Stomach (tissue), 9 donors: Measurements from ENCODE around the gene TDP1. TPM values are rescaled to one million over a fixed set of nuclear protein-coding genes. Genes with fewer than 3 reads are reported as not detected.

Experiments used
- DNase-seq, 2 donors: peaks; one replicate each; pipeline versions ENCODE4 v3.0.0 to v3.0.0-alpha.2; 2013 to 2019
- H3K27ac ChIP-seq, 5 donors: fragments of 200-600 bp in 4 of 5; sonication (generic) in 4 of 5; one replicate each; pipeline ENCODE4 v1.5.1; 2013 to 2019; ENCODE audit warnings: mild to moderate bottlenecking in 1 of 5, moderate library complexity in 1 of 5
- H3K27me3 ChIP-seq, 3 donors: fragments of 200-600 bp; sonication (generic); one replicate each; pipeline ENCODE4 v1.5.1; 2017 to 2019; ENCODE audit warnings: mixed run types in 1 of 3
- H3K36me3 ChIP-seq, 4 donors: fragments of 200-600 bp; sonication (generic); 1 replicate in 3 of 4; 2 replicates in 1 of 4; pipeline ENCODE4 v1.5.1; 2016 to 2019
- H3K4me1 ChIP-seq, 4 donors: fragments of 200-600 bp; sonication (generic); one replicate each; pipeline ENCODE4 v1.5.1; 2016 to 2019
- H3K4me3 ChIP-seq, 4 donors: fragments of 200-600 bp; sonication (generic) in 3 of 4; one replicate each; pipeline ENCODE4 v1.5.1; 2016 to 2019; ENCODE audit warnings: mild to moderate bottlenecking in 1 of 4
- H3K9me3 ChIP-seq, 4 donors: fragments of 200-600 bp; sonication (generic); one replicate each; pipeline ENCODE4 v1.5.1; 2016 to 2019
- EP300 ChIP-seq: sonication (generic); formaldehyde crosslinking; IDR thresholded peaks from one replicate; pipeline ENCODE4 v1.6.1; 2017; ENCODE audit warnings: antibody characterized with exemption
- POLR2A ChIP-seq, 4 donors: fragments of 450-650 bp; IDR thresholded peaks; one replicate each; pipeline ENCODE4 v1.6.1; 2016; ENCODE audit warnings: antibody characterized with exemption in 4 of 4, control low read depth in 2 of 4, mild to moderate bottlenecking in 1 of 4, moderate library complexity in 1 of 4
- POLR2AphosphoS5 ChIP-seq, 3 donors: sonication (generic); formaldehyde crosslinking; IDR thresholded peaks; one replicate each; pipeline ENCODE4 v1.6.1; 2016; ENCODE audit warnings: antibody characterized with exemption in 3 of 3
- WGBS, 5 donors: extraction: QIAGEN DNeasy Blood & Tissue Kit in 3 of 5; methylation state at CpG; one replicate each; pipeline versions ENCODE4 v1.1.5 to v1.1.7; 2013 to 2018; 5-methylcytosine and 5-hydroxymethylcytosine counted together
- intact Hi-C: fragments of 100-400 bp; cut with DNase I; formaldehyde crosslinking; loops from one replicate; pipeline ENCODE4 v1.15.1; 2023; ENCODE audit warnings: low total_unique reads
- polyA plus RNA-seq, 3 donors: library from polyadenylated mRNA; stranded (reverse); fragments of 200-250 nt; gene quantifications; one replicate each; pipeline ENCODE4 v1.2.3, GENCODE V29; 2013
- total RNA-seq, 5 donors: library from RNA; depleted of rRNA; stranded (reverse); fragments of >200 nt; gene quantifications; one replicate each; pipeline versions ENCODE4 v1.1.0 to v1.2.3, GENCODE V29; 2014 to 2016
- TF ChIP-seq, protein P1 (sequence below), 7 experiments: fragments of 450-650 bp in 4 of 7; fragments of 200-600 bp in 3 of 7; sonication (generic) in 3 of 7; IDR thresholded peaks; one replicate each; pipeline ENCODE4 v1.5.1; 2016 to 2019; ENCODE audit warnings: antibody characterized with exemption in 7 of 7, control low read depth in 2 of 7, mild to moderate bottlenecking in 1 of 7
- donor health status: healthy with polysubstance abuse.
- donor health status: Bipolar disorder and iron deficiency.
- donor health status: healthy.

TDP1 gene
- total and polyA plus RNA-seq, 8 donors = 2.6 to 127 (median 11.8) TPM

DNA sequence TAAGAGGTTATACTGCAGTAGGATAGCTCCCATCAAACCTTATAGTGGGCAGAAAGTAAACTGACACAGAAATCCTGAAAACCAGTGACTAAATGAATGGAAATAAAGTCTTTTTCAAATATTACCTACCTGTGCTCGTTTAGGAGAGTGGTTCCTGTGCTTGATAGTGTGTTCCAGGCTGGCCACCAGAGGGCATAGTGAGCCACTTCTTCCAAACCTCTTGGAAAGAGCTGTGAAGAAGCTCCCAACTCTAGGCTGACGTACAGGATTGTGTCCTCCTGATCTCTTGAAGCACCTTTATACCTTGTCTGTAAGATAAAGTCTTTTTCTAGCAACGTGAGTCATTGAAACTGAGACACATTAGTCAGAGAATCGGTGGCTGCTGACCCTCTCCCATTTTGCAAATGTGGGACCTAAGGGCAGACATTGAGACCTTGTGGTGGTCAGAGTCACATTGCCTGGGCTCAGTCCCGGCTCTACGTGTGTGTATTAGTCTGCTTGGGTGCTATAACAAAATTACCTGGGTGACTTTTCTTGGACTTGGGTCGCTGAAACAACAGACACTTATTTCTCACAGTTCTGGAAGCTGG lies 17.6 kb downstream of the TDP1 start:
- peaks cover 19 to 89% (median 74%) of the 10 kb centered on the region in 4 donors for H3K36me3 ChIP-seq
- TF ChIP-seq POLR2A (IDR thresholded peaks at IDR 0.05) (no peak), EP300 (no peak)
- TF ChIP-seq, protein P1, sequence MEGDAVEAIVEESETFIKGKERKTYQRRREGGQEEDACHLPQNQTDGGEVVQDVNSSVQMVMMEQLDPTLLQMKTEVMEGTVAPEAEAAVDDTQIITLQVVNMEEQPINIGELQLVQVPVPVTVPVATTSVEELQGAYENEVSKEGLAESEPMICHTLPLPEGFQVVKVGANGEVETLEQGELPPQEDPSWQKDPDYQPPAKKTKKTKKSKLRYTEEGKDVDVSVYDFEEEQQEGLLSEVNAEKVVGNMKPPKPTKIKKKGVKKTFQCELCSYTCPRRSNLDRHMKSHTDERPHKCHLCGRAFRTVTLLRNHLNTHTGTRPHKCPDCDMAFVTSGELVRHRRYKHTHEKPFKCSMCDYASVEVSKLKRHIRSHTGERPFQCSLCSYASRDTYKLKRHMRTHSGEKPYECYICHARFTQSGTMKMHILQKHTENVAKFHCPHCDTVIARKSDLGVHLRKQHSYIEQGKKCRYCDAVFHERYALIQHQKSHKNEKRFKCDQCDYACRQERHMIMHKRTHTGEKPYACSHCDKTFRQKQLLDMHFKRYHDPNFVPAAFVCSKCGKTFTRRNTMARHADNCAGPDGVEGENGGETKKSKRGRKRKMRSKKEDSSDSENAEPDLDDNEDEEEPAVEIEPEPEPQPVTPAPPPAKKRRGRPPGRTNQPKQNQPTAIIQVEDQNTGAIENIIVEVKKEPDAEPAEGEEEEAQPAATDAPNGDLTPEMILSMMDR (IDR thresholded peaks at IDR 0.05) = peak in 5 of 7 experiments; percentile 46 to 79 (median 75)
- H3K4me1 ChIP-seq = no peaks in the 10 kb centered on the region
- H3K4me3 ChIP-seq = no peak overlapping the region
- peak; percentile 60 to 87 for DNase-seq
- H3K27me3 ChIP-seq = no peaks in the 10 kb centered on the region
- H3K27ac ChIP-seq = no peak overlapping the region
- WGBS, 5 donors = 58 to 67% (median 62%) methylated on average over 7 of the region's 7 CpGs
- intact Hi-C loops = loop anchor here (10.0 kb wide), 1 partner anchor 261 kb away; no protein-coding TSS in a partner anchor
- no peaks in the 10 kb centered on the region for H3K9me3 ChIP-seq

DNA sequence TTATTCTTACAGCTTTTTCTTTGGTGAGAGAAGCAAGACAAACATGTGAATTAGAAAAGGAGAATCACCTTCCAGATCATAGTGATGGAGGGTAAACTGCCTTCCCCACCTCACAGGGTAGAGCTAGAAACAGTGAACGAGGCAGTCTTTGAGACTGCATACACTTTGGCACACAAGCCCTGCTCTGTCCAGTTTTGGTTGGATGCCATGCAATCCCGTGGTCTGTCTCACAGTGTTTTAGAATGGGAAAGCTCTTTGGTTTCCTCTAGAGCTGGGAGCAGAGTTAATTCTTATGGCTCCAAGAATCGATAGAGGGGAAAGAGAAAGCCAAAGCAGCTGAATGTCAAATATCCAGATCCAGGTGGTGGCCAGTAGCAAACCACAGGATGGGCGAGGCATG lies 21.9 kb downstream of the TDP1 start:
- Histone ChIP-seq H3K27ac (no peak overlapping the region), H3K27me3 (no peaks in the 10 kb centered on the region), H3K36me3 (peaks cover 2 to 87% (median 84%) of the 10 kb centered on the region in 4 donors), H3K4me3 (no peak overlapping the region), H3K4me1 (no peaks in the 10 kb centered on the region), H3K9me3 (no peaks in the 10 kb centered on the region)
- intact Hi-C loops = loop anchor here (10.0 kb wide), 1 partner anchor 257 kb away; no protein-coding TSS in a partner anchor
- DNase-seq = no peak
- TF ChIP-seq, protein P1 (IDR thresholded peaks at IDR 0.05) = no peak
- no peak for TF ChIP-seq POLR2A (IDR thresholded peaks at IDR 0.05)
- no peak for TF ChIP-seq EP300
- no peak for TF ChIP-seq POLR2AphosphoS5 (IDR thresholded peaks at IDR 0.05)
- 87 to 95% (median 90%) methylated on average over 4 of the region's 4 CpGs for WGBS, 5 donors

DNA sequence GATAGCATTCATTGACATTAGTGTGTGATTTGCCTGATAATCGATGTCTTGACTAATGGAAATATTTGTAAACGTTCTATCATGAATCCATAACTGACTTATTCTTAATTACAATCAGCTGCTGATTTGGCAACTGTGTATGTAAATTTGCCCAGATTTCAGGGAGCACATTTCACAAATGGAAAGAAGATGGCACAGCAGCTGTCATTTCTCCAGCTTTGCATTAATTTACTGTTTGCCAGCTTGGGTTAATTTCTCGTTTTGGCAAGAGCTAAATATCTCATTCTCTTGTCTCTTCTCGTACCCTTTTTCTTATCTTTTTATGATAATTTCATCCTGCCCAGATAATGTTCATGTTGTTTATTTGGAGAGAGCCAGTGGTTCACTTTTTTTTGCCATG lies 22.9 kb downstream of the TDP1 start:
- Histone ChIP-seq H3K36me3 (peaks cover 2 to 91% (median 87%) of the 10 kb centered on the region in 4 donors), H3K9me3 (no peaks in the 10 kb centered on the region), H3K4me3 (no peak overlapping the region), H3K27ac (no peak overlapping the region), H3K27me3 (no peaks in the 10 kb centered on the region), H3K4me1 (no peaks in the 10 kb centered on the region)
- intact Hi-C loops = loop anchor here (10.0 kb wide), 1 partner anchor 256 kb away; no protein-coding TSS in a partner anchor
- no peak for DNase-seq
- WGBS, 5 donors = 66 to 76% (median 70%) methylated on average over 4 of the region's 4 CpGs
- TF ChIP-seq, protein P1 (IDR thresholded peaks at IDR 0.05) = no peak
- TF ChIP-seq POLR2A (IDR thresholded peaks at IDR 0.05) = no peak
- TF ChIP-seq EP300 = no peak
- no peak for TF ChIP-seq POLR2AphosphoS5 (IDR thresholded peaks at IDR 0.05)

DNA sequence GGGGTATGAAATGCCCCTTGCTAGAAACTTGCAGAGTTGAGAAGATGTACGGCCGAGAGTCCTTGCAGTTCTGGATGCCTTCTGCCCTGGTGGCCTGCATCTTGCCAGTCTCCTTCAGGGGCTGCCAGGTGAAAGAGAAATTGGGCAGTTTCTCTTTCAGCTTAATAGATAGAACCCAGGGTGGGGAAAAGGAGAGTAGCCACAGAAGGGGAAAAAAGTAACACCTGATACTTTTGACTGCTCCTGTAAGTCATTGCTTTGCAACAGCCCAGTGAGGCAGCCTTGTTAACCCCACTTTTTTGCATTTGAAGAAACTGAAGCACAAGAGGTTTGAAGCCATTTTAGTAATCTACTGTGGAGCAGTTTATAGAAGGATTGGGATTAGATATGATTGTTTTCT lies 27.6 kb downstream of the TDP1 start:
- H3K27me3 ChIP-seq = no peaks in the 10 kb centered on the region
- H3K4me1 ChIP-seq = no peaks in the 10 kb centered on the region
- WGBS, 5 donors = 95 to 100% (median 96%) methylated on average over 2 of the region's 2 CpGs
- DNase-seq = no peak
- TF ChIP-seq POLR2A (IDR thresholded peaks at IDR 0.05) (no peak), EP300 (no peak)
- TF ChIP-seq, protein P1 (IDR thresholded peaks at IDR 0.05) = no peak
- H3K9me3 ChIP-seq = no peaks in the 10 kb centered on the region
- peaks cover 0 to 96% (median 90%) of the 10 kb centered on the region in 4 donors for H3K36me3 ChIP-seq
- intact Hi-C loops = no loop called here
- no peak overlapping the region for H3K27ac ChIP-seq
- H3K4me3 ChIP-seq = no peak overlapping the region
